GM23338 (cell line): ENCODE measurements around the gene ATP8B4. TPM values are rescaled to one million over a fixed set of nuclear protein-coding genes. Genes with fewer than 3 reads are reported as not detected.

Experiments used
- ATAC-seq: fragments of 200-7000 bp; cut with Tn5 transposase; 3 replicates; pipeline ENCODE4 v1.9.1; 2020
- DNase-seq: peaks from one replicate; pipeline ENCODE4 v3.0.0-alpha.2; 2015; ENCODE audit warnings: low spot score
- H2AFZ ChIP-seq: fragments of 200-600 bp; sonication (generic); 2 replicates; pipeline ENCODE4 v1.8.0; 2016; ENCODE audit warnings: antibody characterized with exemption, mild to moderate bottlenecking, moderate library complexity
- H3F3A ChIP-seq: fragments of 200-600 bp; sonication (generic); replicated peaks from 2 replicates; pipeline ENCODE4 v1.8.0; 2017; ENCODE audit warnings: antibody characterized with exemption, mixed run types, low read depth
- H3K27ac ChIP-seq: fragments of 200-600 bp; sonication (generic); 2 replicates; pipeline ENCODE4 v1.6.1; 2016; ENCODE audit warnings: low read depth
- H3K27me3 ChIP-seq: fragments of 200-600 bp; sonication (generic); 2 replicates; pipeline ENCODE4 v1.8.0; 2016; ENCODE audit warnings: mild to moderate bottlenecking, mixed run types, moderate library complexity; ENCODE audit not compliant: insufficient read depth
- H3K36me3 ChIP-seq: fragments of 200-600 bp; sonication (generic); 2 replicates; pipeline ENCODE4 v1.8.0; 2016; ENCODE audit warnings: mild to moderate bottlenecking; ENCODE audit not compliant: insufficient read depth
- H3K4me1 ChIP-seq: fragments of 200-600 bp; sonication (generic); 2 replicates; pipeline ENCODE4 v1.8.0; 2016; ENCODE audit warnings: mild to moderate bottlenecking, moderate library complexity; ENCODE audit not compliant: insufficient read depth
- H3K4me2 ChIP-seq: fragments of 200-600 bp; sonication (generic); 2 replicates; pipeline ENCODE4 v1.7.1; 2017; ENCODE audit warnings: mixed run types
- H3K4me3 ChIP-seq: fragments of 200-600 bp; sonication (generic); 2 replicates; pipeline ENCODE4 v1.6.1; 2016; ENCODE audit warnings: mixed run types
- H3K79me2 ChIP-seq: fragments of 200-600 bp; sonication (generic); replicated peaks from 2 replicates; pipeline ENCODE4 v1.8.0; 2017; ENCODE audit warnings: mild to moderate bottlenecking; ENCODE audit not compliant: insufficient read depth
- H3K9me2 ChIP-seq: fragments of 200-600 bp; sonication (generic); 2 replicates; pipeline ENCODE4 v1.8.0; 2017; ENCODE audit not compliant: insufficient read depth
- H4K20me1 ChIP-seq: fragments of 200-600 bp; sonication (generic); replicated peaks from 2 replicates; pipeline ENCODE4 v1.8.0; 2017; ENCODE audit warnings: mild to moderate bottlenecking; ENCODE audit not compliant: insufficient read depth
- H3K27ac Mint-ChIP-seq: 2 replicates; pipeline ENCODE4 v1.8.0; 2020; ENCODE audit warnings: inconsistent platforms, mild to moderate bottlenecking, moderate library complexity, mixed read lengths
- H3K27me3 Mint-ChIP-seq: 3 replicates; pipeline ENCODE4 v1.8.0; 2022; ENCODE audit warnings: low read depth, mild to moderate bottlenecking, moderate library complexity, mixed read lengths, inconsistent platforms; ENCODE audit not compliant: insufficient read depth, poor library complexity
- H3K36me3 Mint-ChIP-seq: 3 replicates; pipeline ENCODE4 v1.8.0; 2021; ENCODE audit warnings: low read depth, mild to moderate bottlenecking, inconsistent platforms, moderate library complexity, mixed read lengths
- H3K4me1 Mint-ChIP-seq: 3 replicates; pipeline ENCODE4 v1.8.0; 2020; ENCODE audit warnings: mild to moderate bottlenecking, inconsistent platforms, mixed read lengths
- H3K4me3 Mint-ChIP-seq: 3 replicates; pipeline ENCODE4 v1.8.0; 2021; ENCODE audit warnings: moderate library complexity, mild to moderate bottlenecking, inconsistent platforms, mixed read lengths
- H3K9me3 Mint-ChIP-seq: 3 replicates; pipeline ENCODE4 v1.8.0; 2020; ENCODE audit warnings: moderate library complexity, mild to moderate bottlenecking, inconsistent platforms, mixed read lengths
- CREB1 ChIP-seq: fragments of 250-450 bp; sonication (Bioruptor Pico); IDR thresholded peaks from 2 replicates; pipeline ENCODE4 v1.5.0; 2020; ENCODE audit warnings: low read depth, mild to moderate bottlenecking, moderate library complexity
- EZH2 ChIP-seq: fragments of 200-600 bp; sonication (generic); IDR thresholded peaks from one replicate; pipeline ENCODE4 v1.8.0; 2017; ENCODE audit warnings: antibody characterized with exemption, mild to moderate bottlenecking, low read depth; ENCODE audit not compliant: unreplicated experiment
- EZH2phosphoT487 ChIP-seq: fragments of 200-600 bp; sonication (generic); IDR thresholded peaks from one replicate; pipeline ENCODE4 v1.8.1; 2018; ENCODE audit warnings: antibody characterized with exemption; ENCODE audit not compliant: unreplicated experiment
- NANOG ChIP-seq: IDR thresholded peaks from 2 replicates; pipeline ENCODE4 v1.6.1; 2016; ENCODE audit warnings: antibody characterized with exemption, borderline replicate concordance
- STAT1 ChIP-seq: IDR thresholded peaks from one replicate; pipeline ENCODE4 v1.6.1; 2016; ENCODE audit warnings: antibody characterized with exemption; ENCODE audit not compliant: unreplicated experiment
- ZNF114 ChIP-seq: fragments of 250-450 bp; sonication (Bioruptor Pico); IDR thresholded peaks from 2 replicates; pipeline ENCODE4 v1.5.0; 2020; ENCODE audit warnings: mild to moderate bottlenecking, moderate library complexity
- ZNF331 ChIP-seq: fragments of 250-450 bp; sonication (Bioruptor Pico); IDR thresholded peaks from 2 replicates; pipeline ENCODE4 v1.5.0; 2020; ENCODE audit warnings: low read depth, mild to moderate bottlenecking, moderate library complexity
- polyA plus RNA-seq: library from polyadenylated mRNA; unstranded; fragments of >200 nt; fragmentation: Nextera tagmentation; extraction: Ambion mirVana; gene quantifications from 2 replicates; pipeline ENCODE4 v1.2.1, GENCODE V29; 2016
- total RNA-seq: library from RNA; depleted of rRNA; stranded (reverse); fragments of >200 nt; shearing (Covaris generic); gene quantifications from 2 replicates; pipeline ENCODE4 v1.2.3, GENCODE V29; 2014
- TF ChIP-seq, protein P1 (sequence below): fragments of 250-450 bp; sonication (Bioruptor Pico); IDR thresholded peaks from 2 replicates; pipeline ENCODE4 v1.5.0; 2020; ENCODE audit warnings: mild to moderate bottlenecking, moderate library complexity
- TF ChIP-seq, protein P2 (sequence below): IDR thresholded peaks from 2 replicates; pipeline ENCODE4 v1.6.1; 2016; ENCODE audit warnings: antibody characterized with exemption
- TF ChIP-seq, protein P3 (sequence below), 2 experiments: fragments of 200-600 bp in 1 of 2; sonication (generic) in 1 of 2; conservative IDR thresholded peaks; 2 replicates each; pipeline versions ENCODE4 v1.5.1 to v1.6.1; 2016 to 2017; ENCODE audit warnings: antibody characterized with exemption in 2 of 2, low read depth in 2 of 2, mild to moderate bottlenecking in 2 of 2, moderate library complexity in 1 of 2

ATP8B4 gene
- total and polyA plus RNA-seq, 2 experiments from 2014 or later = 0.24 TPM; not detected in 1

GRCh38 chr15:50044904-50045303 is 74.1 kb downstream of the ATP8B4 start (continued):
- TF ChIP-seq, protein P1, sequence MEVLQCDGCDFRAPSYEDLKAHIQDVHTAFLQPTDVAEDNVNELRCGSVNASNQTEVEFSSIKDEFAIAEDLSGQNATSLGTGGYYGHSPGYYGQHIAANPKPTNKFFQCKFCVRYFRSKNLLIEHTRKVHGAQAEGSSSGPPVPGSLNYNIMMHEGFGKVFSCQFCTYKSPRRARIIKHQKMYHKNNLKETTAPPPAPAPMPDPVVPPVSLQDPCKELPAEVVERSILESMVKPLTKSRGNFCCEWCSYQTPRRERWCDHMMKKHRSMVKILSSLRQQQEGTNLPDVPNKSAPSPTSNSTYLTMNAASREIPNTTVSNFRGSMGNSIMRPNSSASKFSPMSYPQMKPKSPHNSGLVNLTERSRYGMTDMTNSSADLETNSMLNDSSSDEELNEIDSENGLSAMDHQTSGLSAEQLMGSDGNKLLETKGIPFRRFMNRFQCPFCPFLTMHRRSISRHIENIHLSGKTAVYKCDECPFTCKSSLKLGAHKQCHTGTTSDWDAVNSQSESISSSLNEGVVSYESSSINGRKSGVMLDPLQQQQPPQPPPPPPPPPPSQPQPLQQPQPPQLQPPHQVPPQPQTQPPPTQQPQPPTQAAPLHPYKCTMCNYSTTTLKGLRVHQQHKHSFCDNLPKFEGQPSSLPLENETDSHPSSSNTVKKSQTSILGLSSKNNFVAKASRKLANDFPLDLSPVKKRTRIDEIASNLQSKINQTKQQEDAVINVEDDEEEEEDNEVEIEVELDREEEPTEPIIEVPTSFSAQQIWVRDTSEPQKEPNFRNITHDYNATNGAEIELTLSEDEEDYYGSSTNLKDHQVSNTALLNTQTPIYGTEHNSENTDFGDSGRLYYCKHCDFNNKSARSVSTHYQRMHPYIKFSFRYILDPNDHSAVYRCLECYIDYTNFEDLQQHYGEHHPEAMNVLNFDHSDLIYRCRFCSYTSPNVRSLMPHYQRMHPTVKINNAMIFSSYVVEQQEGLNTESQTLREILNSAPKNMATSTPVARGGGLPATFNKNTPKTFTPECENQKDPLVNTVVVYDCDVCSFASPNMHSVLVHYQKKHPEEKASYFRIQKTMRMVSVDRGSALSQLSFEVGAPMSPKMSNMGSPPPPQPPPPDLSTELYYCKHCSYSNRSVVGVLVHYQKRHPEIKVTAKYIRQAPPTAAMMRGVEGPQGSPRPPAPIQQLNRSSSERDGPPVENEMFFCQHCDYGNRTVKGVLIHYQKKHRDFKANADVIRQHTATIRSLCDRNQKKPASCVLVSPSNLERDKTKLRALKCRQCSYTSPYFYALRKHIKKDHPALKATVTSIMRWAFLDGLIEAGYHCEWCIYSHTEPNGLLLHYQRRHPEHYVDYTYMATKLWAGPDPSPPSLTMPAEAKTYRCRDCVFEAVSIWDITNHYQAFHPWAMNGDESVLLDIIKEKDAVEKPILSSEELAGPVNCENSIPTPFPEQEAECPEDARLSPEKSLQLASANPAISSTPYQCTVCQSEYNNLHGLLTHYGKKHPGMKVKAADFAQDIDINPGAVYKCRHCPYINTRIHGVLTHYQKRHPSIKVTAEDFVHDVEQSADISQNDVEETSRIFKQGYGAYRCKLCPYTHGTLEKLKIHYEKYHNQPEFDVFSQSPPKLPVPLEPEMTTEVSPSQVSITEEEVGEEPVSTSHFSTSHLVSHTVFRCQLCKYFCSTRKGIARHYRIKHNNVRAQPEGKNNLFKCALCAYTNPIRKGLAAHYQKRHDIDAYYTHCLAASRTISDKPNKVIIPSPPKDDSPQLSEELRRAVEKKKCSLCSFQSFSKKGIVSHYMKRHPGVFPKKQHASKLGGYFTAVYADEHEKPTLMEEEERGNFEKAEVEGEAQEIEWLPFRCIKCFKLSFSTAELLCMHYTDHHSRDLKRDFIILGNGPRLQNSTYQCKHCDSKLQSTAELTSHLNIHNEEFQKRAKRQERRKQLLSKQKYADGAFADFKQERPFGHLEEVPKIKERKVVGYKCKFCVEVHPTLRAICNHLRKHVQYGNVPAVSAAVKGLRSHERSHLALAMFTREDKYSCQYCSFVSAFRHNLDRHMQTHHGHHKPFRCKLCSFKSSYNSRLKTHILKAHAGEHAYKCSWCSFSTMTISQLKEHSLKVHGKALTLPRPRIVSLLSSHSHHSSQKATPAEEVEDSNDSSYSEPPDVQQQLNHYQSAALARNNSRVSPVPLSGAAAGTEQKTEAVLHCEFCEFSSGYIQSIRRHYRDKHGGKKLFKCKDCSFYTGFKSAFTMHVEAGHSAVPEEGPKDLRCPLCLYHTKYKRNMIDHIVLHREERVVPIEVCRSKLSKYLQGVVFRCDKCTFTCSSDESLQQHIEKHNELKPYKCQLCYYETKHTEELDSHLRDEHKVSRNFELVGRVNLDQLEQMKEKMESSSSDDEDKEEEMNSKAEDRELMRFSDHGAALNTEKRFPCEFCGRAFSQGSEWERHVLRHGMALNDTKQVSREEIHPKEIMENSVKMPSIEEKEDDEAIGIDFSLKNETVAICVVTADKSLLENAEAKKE (CRISPR knock-in tag) = no peak
- TF ChIP-seq STAT1 (no peak), ZNF114 (CRISPR knock-in tag) (no peak), EZH2phosphoT487 (no peak), ZNF331 (CRISPR knock-in tag) (no peak)

DNA sequence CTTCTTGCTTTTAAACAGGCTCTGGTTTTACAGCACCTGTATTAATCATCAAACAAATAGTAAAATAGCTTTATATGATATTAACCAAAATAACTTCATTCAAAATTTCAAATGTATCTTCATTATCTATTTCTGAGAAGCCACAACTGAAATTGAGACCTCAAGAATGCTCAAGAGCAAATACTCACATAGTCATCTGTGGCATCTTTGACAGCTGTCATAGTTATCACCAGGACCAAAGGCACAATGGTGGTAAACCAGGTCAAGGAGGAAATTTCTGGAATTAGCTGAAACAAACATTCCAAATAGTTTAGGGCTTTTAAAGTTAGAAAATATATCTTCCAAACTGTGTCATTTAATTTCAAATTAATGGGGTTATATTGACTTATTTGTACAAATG is 74.6 kb downstream of the ATP8B4 start:
- no peak overlapping the region for H3K27ac Mint-ChIP-seq
- H3K27me3 Mint-ChIP-seq = no peaks in the 10 kb centered on the region
- Histone ChIP-seq H2AFZ (no peak overlapping the region), H3K9me2 (0 out of 2 replicates have a peak, but pooled peaks cover 18% of the 10 kb centered on the region), H3K27ac (no peak overlapping the region), H3K79me2 (no peaks in the 10 kb centered on the region), H4K20me1 (no peaks in the 10 kb centered on the region), H3K27me3 (no peaks in the 10 kb centered on the region), H3K36me3 (no peaks in the 10 kb centered on the region), H3K4me2 (no peak overlapping the region), H3F3A (no peaks in the 10 kb centered on the region), H3K4me3 (no peak overlapping the region), H3K4me1 (no peaks in the 10 kb centered on the region)
- peaks cover 8% of the 10 kb centered on the region; the same call in 1 of the 3 replicates for H3K36me3 Mint-ChIP-seq
- DNase-seq (no peak), ATAC-seq (no peak)
- H3K4me3 Mint-ChIP-seq = no peak overlapping the region
- peaks cover 10% of the 10 kb centered on the region for H3K9me3 Mint-ChIP-seq
- H3K4me1 Mint-ChIP-seq = no peaks in the 10 kb centered on the region
- TF ChIP-seq NANOG = no peak
- TF ChIP-seq, protein P2, sequence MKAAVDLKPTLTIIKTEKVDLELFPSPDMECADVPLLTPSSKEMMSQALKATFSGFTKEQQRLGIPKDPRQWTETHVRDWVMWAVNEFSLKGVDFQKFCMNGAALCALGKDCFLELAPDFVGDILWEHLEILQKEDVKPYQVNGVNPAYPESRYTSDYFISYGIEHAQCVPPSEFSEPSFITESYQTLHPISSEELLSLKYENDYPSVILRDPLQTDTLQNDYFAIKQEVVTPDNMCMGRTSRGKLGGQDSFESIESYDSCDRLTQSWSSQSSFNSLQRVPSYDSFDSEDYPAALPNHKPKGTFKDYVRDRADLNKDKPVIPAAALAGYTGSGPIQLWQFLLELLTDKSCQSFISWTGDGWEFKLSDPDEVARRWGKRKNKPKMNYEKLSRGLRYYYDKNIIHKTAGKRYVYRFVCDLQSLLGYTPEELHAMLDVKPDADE = no peak
- no peak for TF ChIP-seq ZNF114 (CRISPR knock-in tag)
- no peak for TF ChIP-seq EZH2
- no peak for TF ChIP-seq CREB1 (CRISPR knock-in tag)
- TF ChIP-seq, protein P3, sequence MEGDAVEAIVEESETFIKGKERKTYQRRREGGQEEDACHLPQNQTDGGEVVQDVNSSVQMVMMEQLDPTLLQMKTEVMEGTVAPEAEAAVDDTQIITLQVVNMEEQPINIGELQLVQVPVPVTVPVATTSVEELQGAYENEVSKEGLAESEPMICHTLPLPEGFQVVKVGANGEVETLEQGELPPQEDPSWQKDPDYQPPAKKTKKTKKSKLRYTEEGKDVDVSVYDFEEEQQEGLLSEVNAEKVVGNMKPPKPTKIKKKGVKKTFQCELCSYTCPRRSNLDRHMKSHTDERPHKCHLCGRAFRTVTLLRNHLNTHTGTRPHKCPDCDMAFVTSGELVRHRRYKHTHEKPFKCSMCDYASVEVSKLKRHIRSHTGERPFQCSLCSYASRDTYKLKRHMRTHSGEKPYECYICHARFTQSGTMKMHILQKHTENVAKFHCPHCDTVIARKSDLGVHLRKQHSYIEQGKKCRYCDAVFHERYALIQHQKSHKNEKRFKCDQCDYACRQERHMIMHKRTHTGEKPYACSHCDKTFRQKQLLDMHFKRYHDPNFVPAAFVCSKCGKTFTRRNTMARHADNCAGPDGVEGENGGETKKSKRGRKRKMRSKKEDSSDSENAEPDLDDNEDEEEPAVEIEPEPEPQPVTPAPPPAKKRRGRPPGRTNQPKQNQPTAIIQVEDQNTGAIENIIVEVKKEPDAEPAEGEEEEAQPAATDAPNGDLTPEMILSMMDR (conservative IDR thresholded peaks at IDR 0.05; ENCODE audit: low read depth in 2 of 2) = no peak
- no peak for TF ChIP-seq EZH2phosphoT487
- no peak for TF ChIP-seq STAT1
